GM21529 (cell line): ENCODE measurements around the gene OR6B1.
"Not testable (repeated sequence)": the region's sequence is repeated elsewhere in the genome, so short reads cannot be mapped to it uniquely, and the experiment has no call there.

Source experiments
- ATAC-seq: cut with Tn5 transposase; IDR thresholded peaks from one replicate; pipeline ENCODE4 v1.9.1; 2021; ENCODE audit not compliant: unreplicated experiment

The OR6B1 gene

DNA sequence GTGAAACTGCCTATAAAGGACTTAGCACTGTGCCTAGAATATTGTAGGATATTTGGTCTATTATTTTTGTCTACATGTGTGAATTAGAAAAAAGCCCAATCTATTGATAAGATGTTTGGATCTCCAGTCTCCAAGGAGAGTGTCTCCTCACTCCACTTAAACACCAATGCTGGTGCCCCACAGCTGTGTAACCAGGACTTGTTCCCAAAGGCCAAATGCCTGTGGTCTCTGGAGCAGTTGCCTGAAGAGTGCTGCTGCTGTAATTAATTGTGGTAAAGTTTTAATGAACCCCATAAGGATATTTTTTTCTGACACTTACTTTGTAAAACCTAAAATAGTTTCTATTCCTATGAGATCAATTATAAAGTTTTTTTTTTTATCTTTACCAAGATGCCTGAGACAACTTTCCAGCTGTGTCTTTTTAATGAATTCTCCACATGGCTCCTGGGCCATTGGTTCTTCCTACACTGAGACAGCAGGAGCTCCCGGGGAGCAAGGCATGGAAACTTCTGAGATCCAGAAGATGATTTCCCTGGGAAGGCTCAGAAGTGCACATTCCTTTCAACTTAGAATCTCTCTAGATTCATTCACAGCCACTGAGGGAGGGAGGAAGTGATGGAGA is 37.4 kb downstream of the OR6B1 start:
- no peak for ATAC-seq

DNA sequence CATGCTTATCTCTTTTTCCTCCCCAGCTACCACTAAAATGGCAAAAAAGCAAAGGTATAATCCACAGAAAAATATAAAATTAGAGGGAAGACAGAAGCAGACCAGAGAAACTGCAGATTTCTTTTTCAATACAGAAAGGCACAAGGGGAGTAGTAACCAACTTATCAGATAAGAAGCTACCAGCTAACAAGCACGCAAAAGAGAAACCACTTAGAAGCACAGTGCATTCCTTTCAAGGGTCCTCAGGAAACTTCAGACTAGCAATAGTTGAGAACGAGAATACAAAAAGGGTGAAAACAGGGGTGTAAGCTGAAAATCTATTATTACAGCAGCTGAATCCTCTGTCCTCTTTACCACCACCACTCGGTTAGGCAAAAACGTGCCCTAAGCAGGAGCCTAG is 38.8 kb downstream of the OR6B1 start:
- ATAC-seq: no peak

DNA sequence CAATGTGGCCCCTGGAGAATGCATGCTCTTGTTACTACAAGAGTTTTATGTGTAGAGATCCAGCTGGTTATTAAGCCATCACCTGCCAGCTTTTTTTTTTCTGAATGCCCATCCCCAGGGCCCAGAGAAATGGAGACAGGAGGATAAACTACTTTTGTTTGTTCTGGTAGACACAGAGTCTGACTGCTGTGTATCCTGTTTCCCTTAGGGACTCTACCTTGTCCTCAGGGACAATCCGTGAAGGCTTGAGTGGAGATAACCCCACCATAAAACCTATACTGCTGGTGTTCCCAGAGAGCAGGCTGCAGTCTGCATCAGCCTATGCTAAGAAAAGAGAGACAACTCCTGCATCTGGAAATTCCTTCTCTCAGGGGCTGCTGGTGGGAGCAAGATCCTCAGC is 48.5 kb downstream of the OR6B1 start, which contains the start of gene OR2A5:
Gene OR2A5 (plus strand): TSS at position 301 of the 400 bp plus-strand sequence. CDS start 1,454 bp downstream, outside the sequence.
- ATAC-seq: no peak

DNA sequence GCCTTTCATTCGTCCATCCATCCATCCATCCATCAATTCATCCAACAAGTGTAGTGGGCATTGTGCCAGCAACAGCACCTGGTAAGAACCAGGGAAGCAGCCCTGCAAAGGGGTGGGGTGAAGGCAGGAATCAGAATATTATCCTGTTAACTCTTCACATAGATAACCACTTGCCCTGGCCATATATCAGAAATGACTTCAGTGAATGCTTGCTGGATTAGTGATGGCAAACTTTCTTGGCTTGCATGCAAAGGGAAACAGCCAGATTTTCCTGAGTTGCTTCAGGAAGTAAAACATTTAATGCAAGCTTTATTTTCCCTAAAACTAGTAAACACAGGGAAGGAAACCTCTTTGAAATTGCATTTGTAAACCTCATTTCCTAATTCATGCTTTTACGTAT is 49.4 kb downstream of the OR6B1 start:
- ATAC-seq: no peak

DNA sequence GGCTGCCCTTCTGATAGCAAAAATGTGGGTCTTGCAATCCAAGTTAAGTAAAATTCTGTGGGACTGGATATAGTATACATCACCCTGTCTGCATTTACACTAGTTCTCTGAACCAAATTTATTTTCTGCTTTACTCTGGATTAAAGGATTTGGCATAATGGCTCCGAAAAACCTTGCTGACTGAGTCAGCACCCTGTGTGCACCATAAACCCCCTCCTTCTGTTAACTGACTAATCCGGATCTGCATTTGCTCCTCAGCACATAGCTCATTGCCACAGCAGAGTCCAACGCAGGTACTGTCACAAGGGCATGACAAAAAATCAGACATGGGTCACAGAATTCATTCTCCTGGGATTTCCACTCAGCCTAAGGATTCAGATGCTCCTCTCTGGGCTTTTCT is 50.0 kb downstream of the OR6B1 start:
- no peak for ATAC-seq

DNA sequence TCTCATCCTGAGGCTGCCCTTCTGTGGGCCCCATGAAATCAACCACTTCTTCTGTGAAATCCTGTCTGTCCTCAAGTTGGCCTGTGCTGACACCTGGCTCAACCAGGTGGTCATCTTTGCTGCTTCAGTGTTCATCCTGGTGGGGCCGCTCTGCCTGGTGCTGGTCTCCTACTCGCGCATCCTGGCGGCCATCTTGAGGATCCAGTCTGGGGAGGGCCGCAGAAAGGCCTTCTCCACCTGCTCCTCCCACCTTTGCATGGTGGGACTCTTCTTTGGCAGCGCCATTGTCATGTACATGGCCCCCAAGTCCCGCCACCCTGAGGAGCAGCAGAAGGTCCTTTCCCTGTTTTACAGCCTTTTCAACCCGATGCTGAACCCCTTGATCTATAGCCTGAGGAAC is 50.8 kb downstream of the OR6B1 start:
- not testable (repeated sequence) for ATAC-seq

DNA sequence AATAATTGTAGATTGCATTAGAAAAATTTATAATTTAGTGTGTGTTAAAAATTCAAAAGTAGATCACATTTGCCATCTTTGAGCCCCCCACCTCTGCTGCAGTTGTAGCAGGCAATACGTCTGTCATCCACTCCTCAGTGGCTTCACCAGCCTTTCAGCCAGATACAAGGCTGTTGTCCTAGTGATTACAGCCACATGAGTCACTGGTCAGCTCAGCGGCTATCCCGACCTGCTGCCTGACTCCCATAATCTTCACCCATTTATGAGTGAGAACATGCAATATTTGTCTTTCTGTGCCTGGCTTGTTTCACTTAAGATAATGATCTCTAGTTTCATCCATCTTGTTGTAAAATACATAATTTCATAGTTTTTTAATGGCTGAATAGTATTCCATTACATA is 57.8 kb downstream of the OR6B1 start:
- ATAC-seq: no peak
